ENCODE data around the gene C8B.

The C8B gene

DNA sequence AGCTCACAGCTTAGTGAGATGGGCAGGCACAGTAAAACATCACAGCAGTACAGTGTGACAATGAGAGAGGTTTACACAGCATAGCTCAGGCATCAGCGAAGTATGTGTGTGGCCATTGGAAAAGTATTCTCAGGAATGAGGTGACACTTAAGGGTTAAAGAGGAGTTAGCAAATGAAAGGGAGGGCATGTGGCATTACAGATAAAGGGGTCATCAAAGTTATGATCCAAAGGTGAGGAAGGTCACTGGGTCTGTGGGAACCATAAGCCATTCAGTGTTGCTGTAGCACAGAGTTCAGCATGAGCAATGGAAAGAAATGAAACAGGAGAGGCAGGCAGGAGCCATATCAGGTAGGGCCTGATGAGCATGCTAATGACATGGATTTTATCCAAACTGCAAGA, 4.5 kb upstream of the C8B start:
- no peak for DNase-seq (ENCODE audit: low spot score)

DNA sequence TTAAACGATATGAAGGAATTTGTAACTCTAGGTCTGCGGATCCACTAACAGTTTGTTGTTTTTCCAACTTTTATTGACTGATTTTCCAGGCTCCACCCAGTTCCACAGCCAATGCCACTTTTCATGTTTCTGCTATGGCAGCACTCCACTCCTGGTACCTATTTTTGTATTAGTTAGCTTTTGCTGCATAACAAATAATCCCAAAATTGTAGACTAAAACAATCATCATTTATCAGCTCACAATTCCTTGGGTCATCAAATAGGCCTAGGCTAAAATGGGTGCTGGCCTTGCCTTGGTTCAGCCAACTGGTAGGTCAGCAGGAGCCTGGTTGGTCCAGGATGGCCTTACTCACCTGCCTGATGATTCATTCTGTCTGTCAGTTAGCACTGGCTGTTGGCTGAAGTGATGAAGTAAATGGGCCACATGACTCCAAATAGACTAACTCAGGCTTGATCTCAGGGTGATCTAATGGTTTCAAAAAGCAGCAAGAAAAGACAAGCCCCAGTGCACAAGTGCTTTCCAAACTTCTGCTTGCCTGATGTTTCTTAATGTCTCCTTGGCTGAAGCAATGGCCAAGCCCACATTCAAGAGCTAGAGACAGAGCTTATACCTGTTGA, 3.2 kb upstream of the C8B start:
- no peak for DNase-seq (ENCODE audit: low spot score)

DNA sequence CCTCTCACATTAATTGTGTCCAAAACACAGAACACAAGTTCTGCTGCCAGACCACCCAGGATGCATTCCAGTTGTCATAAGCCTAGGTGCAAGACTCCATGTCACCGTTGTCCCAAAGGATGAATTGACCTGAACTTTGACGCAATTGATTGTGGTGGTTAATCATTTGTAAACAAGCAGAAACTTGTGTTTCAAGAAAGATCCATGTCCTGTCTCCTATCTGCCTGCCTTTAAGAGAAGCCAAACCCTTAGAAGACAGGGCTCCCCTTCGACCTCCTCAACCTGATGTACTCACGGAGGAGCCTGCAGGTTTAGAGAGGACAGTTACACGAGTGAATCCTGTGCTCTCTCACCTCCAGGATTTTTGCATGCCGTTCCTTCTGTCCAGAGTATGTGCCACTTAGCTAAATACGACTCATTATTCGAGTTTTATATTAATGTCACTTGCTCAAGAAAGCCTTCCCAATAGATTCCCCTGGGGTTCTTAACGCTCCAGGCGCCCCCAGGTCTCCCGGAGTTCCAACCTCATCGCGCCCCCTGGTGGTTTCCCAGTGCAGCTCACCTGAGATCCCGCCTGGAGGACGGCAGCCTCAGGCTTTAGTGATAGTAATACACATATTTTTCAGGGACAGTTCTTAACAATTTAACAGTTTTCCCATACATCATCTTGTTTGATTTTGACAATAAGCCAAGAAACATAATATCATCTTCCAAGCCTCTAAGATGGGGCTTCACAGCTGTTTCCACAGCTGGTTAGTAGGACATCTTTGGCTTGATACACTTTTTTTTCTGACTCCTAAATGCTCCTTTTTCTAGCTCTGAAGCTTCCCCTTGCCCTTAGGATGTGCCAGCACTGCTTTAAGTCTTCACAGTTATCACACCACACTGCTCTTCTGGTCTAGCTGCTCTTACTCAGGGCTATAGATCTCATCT, 2.4 kb upstream of the C8B start:
- no peak for DNase-seq (ENCODE audit: low spot score)

DNA sequence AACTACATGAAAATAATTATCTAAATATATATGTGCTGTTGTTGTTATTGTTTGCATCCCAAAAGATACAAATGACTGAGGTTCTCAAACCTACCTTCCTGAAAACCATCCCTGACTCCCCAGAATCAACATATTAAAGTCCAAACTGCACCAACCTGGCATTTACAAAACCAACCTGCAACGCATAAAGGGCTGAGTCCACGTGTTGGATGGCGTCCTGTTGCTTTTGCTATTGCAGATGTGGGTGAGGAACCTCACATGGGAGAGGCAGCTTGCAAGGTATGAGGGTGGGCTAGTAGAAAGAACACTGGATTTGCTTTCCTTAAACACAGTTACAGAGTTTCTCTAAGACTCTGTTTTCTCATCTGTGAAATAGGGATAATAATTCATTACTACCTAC, 1.5 kb upstream of the C8B start:
- DNase-seq (ENCODE audit: low spot score): no peak

DNA sequence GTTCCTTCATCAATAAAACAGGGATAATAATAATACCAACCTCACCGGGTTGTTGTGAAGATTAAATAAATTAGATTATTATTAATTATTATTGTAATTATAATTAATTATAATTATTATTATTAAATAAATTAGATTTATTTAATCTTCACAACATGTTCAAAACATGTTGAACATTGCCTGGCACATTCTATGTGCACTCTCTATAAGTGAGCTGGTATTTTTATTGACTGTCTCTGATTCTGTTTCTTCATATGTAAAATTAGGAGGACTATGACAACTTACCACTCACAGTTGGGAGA, 834 bp upstream of the C8B start:
- DNase-seq (ENCODE audit: low spot score): no peak

DNA sequence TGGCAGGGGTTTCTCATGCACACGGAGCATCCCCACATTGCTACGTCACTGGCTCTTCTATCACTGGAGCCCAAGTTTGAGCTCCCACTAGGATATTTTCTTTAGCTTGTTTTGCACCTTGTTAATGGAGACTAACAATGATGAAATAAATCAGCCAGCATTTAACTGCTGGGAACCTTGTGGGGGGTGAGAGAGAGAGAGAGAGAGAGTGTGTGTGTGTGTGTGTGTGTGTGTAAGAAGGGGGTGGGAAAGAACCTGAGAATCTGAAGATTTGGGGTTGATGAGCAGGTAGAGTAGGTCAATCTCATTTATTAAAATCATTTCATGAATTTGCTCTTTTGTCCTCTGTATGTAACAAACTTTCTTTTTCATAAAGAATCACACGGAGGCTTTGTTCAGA, 624 bp downstream of the C8B start:
- DNase-seq (ENCODE audit: low spot score): no peak

DNA sequence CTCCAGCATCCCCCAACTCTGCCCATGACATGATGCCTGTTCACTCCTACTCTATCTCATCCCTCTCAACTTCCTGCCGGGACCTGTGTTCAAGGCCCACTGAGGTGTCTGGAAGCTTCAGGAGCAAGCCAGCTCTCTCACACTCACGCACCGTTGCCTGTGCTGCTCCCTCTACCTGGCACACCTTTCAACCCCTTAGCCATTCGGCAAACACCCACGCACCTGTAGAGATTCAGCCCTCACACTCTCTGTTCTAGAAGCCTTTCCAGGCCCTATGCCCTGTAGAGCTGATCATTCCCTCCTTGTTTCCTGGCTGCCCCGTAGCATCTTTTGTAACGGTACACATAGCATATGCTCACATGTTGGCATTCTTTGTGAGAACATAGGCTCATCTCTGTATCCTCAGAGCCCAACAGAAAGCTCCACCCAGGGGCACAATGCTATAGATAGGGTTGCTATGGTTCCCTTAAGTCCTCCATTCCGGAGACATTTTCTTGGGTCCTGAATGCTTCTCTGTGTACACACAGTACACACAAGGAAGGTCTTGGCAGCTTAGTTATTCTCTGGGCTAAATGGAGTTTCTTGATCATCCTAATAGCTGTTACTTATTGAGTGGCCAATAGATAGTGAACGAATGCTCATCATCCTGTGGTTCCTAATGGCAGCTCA, 1.3 kb downstream of the C8B start:
- DNase-seq (ENCODE audit: low spot score): no peak

DNA sequence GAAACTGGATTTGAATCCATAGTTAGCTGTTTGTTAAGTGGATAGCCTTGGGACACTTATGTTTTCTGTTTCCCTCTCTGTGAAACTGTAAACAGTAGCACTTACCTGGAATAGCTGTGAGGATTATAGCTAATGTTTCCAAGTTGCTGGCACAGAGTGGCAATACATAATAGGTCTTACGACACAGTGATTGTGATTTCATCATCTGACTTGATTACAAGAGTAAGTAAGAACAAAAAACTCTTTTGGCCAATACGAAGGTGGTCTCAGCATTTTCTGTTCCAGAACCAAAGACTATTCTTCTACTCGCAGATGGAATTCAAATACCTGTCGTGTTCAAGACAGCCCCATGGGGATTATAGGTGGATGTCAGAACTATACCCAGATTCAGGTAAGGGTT, 2.1 kb downstream of the C8B start:
- no peak for DNase-seq (ENCODE audit: low spot score)

DNA sequence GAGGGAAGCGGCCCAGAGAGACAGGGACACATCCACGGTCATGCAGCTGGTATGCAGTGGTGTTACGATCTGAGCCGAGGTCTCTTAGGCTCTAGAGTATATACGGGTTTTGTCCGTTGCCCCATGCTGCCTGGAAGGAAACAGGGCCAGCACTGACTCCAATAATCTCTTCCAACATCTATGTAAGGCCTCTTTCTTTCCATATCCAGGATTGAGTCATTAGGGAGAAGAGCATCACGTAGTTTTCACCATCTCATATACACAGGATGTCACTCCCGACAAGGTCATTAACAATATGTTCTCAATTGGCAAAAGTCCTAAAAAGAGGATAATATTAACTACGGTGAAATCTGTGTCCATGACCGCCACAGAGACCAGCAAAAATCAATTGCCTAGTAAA, 4.4 kb downstream of the C8B start:
- no peak for DNase-seq (ENCODE audit: low spot score)

DNA sequence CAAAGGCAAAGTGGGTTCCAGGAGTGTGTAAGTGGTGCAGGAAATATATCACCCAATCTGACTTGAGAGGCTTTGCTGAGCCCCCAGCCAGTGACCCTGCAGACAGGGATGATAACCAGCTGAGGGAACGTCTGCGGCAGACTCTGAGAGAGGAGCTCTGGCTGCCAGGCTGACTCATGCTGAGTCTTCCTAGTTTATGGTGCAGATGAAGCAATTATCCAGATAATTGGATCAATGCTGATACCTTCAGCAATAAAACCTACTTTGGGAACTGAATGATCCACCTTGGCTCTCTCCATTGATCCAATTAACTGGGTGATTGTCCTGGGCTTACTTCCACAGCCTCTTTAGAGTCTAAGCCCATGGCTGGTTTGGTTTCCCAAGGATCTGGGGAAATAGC, 7.3 kb downstream of the C8B start:
- no peak for DNase-seq (ENCODE audit: low spot score)

DNA sequence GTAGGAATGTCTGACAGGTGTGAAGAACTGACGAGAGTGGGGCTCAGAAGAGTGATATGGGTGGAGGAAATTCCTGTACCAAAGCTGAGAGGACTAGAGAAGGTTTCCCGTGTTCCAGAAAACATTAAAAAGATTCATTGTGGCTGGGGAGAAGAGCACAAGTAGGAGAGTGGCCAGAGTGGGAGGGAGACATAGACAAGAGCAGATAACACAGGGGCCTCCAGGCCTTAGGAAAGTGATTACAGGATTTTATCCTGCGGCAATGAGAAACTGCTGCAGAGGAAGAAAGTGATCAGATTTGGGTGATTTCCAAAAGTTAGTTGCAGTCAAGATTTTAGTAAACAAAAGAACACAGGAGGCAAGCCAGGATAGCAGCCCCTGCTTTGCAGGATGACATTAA, 7.9 kb downstream of the C8B start:
- no peak for DNase-seq (ENCODE audit: low spot score)

DNA sequence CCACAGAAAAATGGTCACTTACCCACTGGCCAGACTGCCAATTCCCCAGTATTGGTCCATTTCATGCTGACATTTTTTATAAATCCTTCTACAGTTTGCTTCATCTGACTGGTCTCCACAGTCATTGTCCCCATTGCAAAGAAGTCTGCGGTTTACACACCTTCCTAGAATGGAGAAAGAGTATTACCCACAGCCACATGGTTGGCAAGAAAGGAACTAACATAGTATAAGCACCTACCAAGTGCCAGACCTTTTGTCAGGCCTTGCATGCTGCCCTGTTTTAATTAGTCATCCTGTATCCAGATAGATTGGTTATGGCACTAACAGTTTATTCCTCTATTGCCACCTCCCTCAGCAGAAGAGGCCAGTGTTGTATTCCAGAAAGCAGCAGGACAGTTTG, 11.2 kb downstream of the C8B start:
- DNase-seq (ENCODE audit: low spot score): no peak

DNA sequence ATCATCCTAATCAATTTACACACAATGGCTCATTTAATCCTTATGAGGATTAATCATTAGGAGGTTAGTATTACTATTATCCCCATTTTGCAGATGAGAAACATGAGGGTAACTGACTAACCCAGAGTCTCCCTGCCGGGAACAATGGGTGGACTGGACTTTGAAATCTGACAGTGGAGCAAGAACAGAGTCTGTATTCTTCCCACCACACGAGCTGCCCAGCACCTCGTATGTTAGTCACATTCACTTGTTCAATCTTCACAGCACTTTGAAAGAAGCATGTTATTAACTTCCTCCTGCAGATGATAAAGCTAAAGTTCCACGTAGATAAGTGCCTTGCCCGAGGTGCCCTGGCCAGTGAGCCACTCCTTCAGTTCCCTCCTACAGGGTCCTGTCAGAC, 12.4 kb downstream of the C8B start:
- DNase-seq (ENCODE audit: low spot score): no peak

DNA sequence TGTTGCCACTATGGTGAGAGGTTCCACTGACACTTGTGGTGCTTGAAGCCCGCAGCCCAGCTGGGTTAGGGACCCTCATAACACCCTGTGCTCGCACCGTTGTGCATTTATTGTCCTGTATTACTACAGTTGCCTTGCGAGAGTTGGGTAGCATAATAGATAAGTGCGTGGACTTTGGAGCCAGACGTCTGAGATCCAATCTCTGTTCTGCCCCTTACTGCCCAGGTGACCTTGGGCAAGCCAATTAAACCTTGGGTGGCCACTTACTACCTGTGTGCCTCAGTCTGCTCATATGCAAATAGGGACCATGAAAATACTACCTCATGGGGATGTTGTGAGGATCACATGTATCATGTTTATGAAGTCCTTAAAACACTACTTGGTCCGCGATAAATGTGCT, 13.3 kb downstream of the C8B start:
- DNase-seq (ENCODE audit: low spot score): no peak

DNA sequence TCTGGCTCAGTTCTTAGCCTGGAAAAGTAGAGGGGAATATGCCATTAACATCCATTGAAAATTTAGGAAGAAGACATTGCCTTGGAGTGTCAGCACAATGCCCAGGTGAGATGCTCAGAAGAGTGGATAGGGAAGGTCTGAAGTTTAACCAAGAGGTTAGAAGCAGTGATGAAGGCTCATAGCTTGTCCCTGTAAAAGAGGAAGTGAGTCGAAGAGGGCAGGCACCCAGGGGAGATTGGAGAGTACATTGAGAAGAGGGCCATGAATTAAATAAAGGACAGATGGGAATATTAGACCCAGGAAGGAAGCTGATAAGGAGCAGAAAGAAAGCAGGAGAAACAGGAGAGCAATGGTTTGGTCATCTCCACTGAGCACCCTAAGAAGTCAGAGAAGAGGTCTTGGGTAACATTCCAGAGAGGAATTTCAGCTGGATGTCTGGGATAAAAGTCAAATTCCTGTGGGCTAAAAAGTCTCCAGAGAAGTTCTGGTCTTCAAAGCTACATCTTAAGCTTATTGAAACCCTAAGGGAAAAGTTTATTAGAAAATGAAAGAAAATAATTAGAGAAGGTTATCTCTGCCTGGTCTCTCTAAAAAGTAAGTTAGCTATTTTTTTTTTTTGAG, 17.3 kb downstream of the C8B start:
- no peak for DNase-seq (ENCODE audit: low spot score)

DNA sequence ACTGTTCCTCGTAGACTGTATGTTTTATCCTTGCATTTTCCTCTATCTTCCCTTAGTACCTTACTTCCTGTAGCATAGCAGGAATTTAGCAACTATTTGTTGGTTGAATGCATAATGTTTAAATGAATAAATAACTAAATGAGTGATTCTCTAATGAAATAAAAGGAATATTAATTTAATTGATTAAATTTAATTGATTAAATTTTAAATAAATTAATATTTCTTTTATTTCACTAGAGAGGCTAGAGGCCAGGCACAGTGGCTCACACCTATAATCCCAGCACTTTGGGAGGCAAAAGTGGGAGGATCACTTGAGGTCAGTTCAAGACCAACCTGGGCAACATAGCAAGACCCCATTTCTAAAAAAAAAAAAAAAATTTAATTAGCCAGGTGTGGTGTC, 25.8 kb downstream of the C8B start:
- DNase-seq (ENCODE audit: low spot score): no peak

DNA sequence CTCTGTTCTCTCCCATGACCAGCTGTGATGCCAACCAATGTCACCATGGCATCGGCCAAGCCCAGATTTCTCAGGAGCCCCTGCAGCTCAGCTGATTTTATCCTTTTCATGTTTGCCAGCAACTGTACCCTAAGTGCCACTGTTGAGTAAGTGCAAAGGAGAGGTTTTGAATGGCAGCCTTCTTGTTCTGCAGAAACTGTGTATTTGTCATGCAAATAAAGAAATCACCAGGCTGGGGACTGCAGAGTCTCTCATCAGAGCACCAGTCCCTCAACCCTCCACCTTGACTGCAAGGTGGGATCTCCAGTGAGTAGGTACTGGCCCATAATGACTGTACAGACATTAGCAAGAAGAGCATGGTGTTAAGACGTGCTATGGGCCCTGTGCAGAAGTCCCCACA, 26.6 kb downstream of the C8B start:
- no peak for DNase-seq (ENCODE audit: low spot score)

DNA sequence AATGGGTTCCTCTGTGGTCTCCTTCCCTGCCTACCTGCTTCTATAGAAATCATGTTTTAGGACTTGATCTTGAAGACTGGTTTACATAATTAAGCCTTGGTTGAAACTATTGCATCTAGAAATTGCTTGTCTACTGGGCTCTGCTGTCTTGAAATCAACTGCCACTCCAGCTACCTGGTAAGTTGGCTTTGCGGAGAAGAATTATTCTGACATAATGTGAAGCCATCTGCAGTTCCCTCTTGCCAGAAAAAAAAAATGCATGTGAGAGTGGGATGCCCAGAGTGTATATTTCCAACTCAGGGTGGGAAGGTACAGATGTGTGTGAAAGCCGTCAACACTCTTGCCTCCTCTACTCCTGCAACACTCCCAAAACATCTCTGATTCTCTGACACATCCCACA, 27.2 kb downstream of the C8B start:
- DNase-seq (ENCODE audit: low spot score): no peak

DNA sequence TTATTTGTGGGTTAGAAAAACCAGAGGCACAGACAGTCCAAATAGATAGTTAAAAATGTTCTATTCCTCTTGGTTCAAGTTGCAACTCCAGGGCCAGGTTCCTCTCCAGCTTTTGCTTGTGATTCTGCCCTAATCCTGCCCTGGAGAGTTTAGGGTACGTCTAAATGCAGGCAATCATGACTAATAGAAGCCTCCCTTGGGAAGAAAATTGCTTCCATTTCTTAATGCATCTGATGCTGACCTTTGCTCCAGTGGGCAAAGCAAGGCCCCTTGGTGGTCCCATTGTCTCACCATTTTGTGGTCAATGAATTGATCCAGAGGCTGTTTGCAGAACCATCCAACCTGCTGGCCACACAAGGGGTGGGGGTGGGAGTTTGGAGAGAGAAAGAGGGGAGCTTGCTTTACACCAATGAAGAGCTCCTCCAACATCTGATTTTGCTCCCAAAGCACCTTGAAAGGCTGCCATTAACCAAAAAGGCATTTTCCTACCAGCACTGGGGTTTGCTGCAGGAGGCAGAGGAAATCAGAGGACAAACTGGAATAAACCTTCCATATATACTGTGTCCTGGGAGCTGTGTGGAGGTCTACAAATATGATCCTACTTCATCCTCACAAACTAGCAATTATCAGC, 31.3 kb downstream of the C8B start:
- no peak for DNase-seq (ENCODE audit: low spot score)

DNA sequence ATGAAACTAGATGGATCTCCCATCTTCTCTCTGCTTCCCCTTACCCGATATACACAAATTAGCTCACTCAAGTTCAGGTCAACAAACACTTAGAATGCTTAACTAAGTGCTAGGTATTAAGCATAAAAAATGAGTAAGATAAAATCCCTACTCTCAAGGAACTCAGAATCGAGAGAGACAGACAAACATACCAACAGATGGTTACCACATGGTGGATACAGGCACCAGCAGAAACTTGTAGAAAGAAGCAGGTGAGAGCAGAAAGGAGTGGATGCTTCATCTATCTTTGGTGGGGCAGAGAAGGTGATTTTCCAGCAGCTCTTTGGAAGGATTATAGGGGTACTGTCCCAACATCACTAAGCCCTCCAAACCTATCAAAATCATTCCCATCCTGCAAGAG, 32.2 kb downstream of the C8B start:
- no peak for DNase-seq (ENCODE audit: low spot score)

DNA sequence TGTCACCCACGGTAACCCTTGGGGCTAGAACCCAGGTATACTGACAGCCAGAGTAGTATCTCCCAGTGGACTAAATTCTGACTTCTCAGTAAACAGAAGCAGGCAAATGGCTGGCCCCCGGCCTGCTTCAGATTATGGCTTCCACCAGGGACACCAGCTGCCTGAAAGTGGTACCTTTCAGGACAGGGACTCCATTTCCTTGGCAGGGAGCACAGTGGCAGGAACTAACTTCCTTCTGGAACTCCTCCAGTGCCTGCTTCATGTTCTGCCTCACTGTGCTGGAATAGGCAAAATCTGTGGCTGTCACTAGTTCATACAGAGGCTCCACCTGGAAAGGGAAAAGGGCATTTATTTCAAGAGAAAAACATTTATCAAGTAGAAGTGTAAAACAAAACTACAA, 32.7 kb downstream of the C8B start:
- DNase-seq (ENCODE audit: low spot score): no peak

DNA sequence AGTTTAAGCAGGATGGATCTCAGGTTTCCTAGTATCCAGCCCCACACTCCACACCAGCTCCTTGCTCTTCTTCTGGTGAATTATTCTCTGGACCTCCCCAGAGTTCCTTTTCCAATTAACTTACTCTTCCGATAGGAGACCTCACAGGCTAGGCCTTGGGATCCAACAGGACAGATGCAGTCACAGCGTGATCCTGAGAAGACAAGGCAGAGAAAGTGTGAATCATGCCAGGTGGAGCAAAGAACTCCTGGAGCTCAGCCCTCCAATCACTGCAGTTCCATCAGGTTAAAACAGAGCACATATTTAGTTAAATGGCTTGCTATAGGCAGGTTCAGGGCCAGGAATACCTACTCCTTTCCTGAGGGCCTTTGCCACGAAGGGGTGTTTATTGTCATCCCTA, 34.1 kb downstream of the C8B start:
- DNase-seq (ENCODE audit: low spot score): no peak

DNA sequence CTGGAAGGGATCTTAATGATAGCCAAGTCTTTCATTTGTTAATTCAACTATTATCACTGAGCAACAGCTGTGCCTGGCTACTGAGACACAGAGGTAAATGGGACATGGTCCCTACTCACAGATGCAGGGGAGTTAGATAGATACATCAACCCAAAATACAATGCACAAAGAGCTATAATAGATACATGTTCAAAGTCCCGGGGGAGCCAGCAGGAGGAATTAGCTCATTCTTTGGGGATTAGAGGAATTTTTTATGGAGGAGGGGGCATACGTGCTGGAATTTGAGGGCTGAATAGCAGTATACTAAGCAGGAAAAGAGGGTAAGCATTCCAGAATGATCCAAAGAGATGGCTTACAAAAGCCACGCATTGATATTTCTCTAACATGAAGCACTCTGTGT, 34.6 kb downstream of the C8B start:
- no peak for DNase-seq (ENCODE audit: low spot score)

Data from hematopoietic multipotent progenitor cell treated with erythropoietin and hydrocortisone succinate and interleukin-3 and kit ligand, for 15 days (in vitro differentiated cells).